ENCODE data around the gene YPEL2. TPM values are rescaled to one million over a fixed set of nuclear protein-coding genes. Genes with fewer than 3 reads are reported as not detected.

Gene YPEL2
- total and polyA plus RNA-seq, 2 experiments from 2014 or later: 20.2 to 26.0 TPM

GRCh38 chr17:59417452-59417851, 86.0 kb downstream of the YPEL2 start:
- no peaks in the 10 kb centered on the region for H3K79me2 ChIP-seq
- no peak overlapping the region for H3K27ac ChIP-seq
- no peak overlapping the region for H3K4me2 ChIP-seq
- WGBS (ENCODE audit: low lambda C conversion rate, missing lambda C conversion rate): 98% methylated on average over 12 of the region's 12 CpGs
- no peaks in the 10 kb centered on the region for H3K9me2 ChIP-seq (replicated peaks; ENCODE audit: insufficient read depth)
- H2AFZ ChIP-seq: no peak overlapping the region
- H3K9me3 ChIP-seq (ENCODE audit: low read depth): no peaks in the 10 kb centered on the region
- H3K27me3 ChIP-seq: no peaks in the 10 kb centered on the region
- TF ChIP-seq, protein P1, sequence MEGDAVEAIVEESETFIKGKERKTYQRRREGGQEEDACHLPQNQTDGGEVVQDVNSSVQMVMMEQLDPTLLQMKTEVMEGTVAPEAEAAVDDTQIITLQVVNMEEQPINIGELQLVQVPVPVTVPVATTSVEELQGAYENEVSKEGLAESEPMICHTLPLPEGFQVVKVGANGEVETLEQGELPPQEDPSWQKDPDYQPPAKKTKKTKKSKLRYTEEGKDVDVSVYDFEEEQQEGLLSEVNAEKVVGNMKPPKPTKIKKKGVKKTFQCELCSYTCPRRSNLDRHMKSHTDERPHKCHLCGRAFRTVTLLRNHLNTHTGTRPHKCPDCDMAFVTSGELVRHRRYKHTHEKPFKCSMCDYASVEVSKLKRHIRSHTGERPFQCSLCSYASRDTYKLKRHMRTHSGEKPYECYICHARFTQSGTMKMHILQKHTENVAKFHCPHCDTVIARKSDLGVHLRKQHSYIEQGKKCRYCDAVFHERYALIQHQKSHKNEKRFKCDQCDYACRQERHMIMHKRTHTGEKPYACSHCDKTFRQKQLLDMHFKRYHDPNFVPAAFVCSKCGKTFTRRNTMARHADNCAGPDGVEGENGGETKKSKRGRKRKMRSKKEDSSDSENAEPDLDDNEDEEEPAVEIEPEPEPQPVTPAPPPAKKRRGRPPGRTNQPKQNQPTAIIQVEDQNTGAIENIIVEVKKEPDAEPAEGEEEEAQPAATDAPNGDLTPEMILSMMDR (IDR thresholded peaks at IDR 0.05; ENCODE audit: poor library complexity): no peak
- TF ChIP-seq EZH2 (IDR thresholded peaks at IDR 0.05; ENCODE audit: borderline replicate concordance): no peak
- TF ChIP-seq EZH2phosphoT487 (IDR thresholded peaks at IDR 0.05; ENCODE audit: low read depth, severe bottlenecking, unreplicated experiment): no peak
- DNase-seq (ENCODE audit: low spot score): no peak
- no peak overlapping the region for H3K4me3 ChIP-seq
- no peaks in the 10 kb centered on the region for H4K20me1 ChIP-seq (ENCODE audit: insufficient read depth, poor library complexity, severe bottlenecking)
- H3K4me1 ChIP-seq (ENCODE audit: insufficient read depth): peaks cover 5% of the 10 kb centered on the region
- H3K36me3 ChIP-seq (replicated peaks; ENCODE audit: insufficient read depth, low read depth): no peaks in the 10 kb centered on the region

GRCh38 chr17:59418732-59419166, 87.3 kb downstream of the YPEL2 start:
- TF ChIP-seq, protein P1 (IDR thresholded peaks at IDR 0.05; ENCODE audit: poor library complexity): no peak
- TF ChIP-seq EZH2phosphoT487 (IDR thresholded peaks at IDR 0.05; ENCODE audit: low read depth, severe bottlenecking, unreplicated experiment): no peak
- TF ChIP-seq EZH2 (IDR thresholded peaks at IDR 0.05; ENCODE audit: borderline replicate concordance): no peak
- Histone ChIP-seq H3K27ac (no peak overlapping the region), H3K36me3 (replicated peaks; ENCODE audit: insufficient read depth, low read depth) (no peaks in the 10 kb centered on the region), H3K9me3 (ENCODE audit: low read depth) (no peaks in the 10 kb centered on the region), H4K20me1 (ENCODE audit: insufficient read depth, poor library complexity, severe bottlenecking) (no peaks in the 10 kb centered on the region), H3K4me1 (ENCODE audit: insufficient read depth) (peaks cover 9% of the 10 kb centered on the region), H3K4me2 (no peak overlapping the region), H2AFZ (no peak overlapping the region), H3K79me2 (no peaks in the 10 kb centered on the region), H3K27me3 (no peaks in the 10 kb centered on the region), H3K4me3 (no peak overlapping the region), H3K9me2 (replicated peaks; ENCODE audit: insufficient read depth) (no peaks in the 10 kb centered on the region)
- DNase-seq (ENCODE audit: low spot score): no peak
- WGBS (ENCODE audit: low lambda C conversion rate, missing lambda C conversion rate): 18% methylated on average over 4 of the region's 4 CpGs

GRCh38 chr17:59420901-59421300, 89.4 kb downstream of the YPEL2 start:
- H3K4me2 ChIP-seq: no peak overlapping the region
- no peaks in the 10 kb centered on the region for H3K79me2 ChIP-seq
- H3K27me3 ChIP-seq: no peaks in the 10 kb centered on the region
- H3K4me1 ChIP-seq (ENCODE audit: insufficient read depth): peaks cover 20% of the 10 kb centered on the region
- no peak overlapping the region for H3K4me3 ChIP-seq
- DNase-seq (ENCODE audit: low spot score): no peak
- WGBS (ENCODE audit: low lambda C conversion rate, missing lambda C conversion rate): 68% methylated on average over 2 of the region's 3 CpGs
- no peaks in the 10 kb centered on the region for H4K20me1 ChIP-seq (ENCODE audit: insufficient read depth, poor library complexity, severe bottlenecking)
- TF ChIP-seq, protein P1 (IDR thresholded peaks at IDR 0.05; ENCODE audit: poor library complexity): no peak
- TF ChIP-seq EZH2 (IDR thresholded peaks at IDR 0.05; ENCODE audit: borderline replicate concordance): no peak
- TF ChIP-seq EZH2phosphoT487 (IDR thresholded peaks at IDR 0.05; ENCODE audit: low read depth, severe bottlenecking, unreplicated experiment): no peak
- no peaks in the 10 kb centered on the region for H3K9me2 ChIP-seq (replicated peaks; ENCODE audit: insufficient read depth)
- no peak overlapping the region for H3K27ac ChIP-seq
- H3K36me3 ChIP-seq (replicated peaks; ENCODE audit: insufficient read depth, low read depth): no peaks in the 10 kb centered on the region
- no peaks in the 10 kb centered on the region for H3K9me3 ChIP-seq (ENCODE audit: low read depth)
- H2AFZ ChIP-seq: no peak overlapping the region

- no peaks in the 10 kb centered on the region for H3K9me3 ChIP-seq (ENCODE audit: low read depth)
- no peaks in the 10 kb centered on the region for H3K9me2 ChIP-seq (replicated peaks; ENCODE audit: insufficient read depth)
- H3K4me1 ChIP-seq (ENCODE audit: insufficient read depth): peaks cover 23% of the 10 kb centered on the region
- no peaks in the 10 kb centered on the region for H4K20me1 ChIP-seq (ENCODE audit: insufficient read depth, poor library complexity, severe bottlenecking)
- no peak overlapping the region for H3K4me3 ChIP-seq
- H2AFZ ChIP-seq: no peak overlapping the region
- no peak overlapping the region for H3K27ac ChIP-seq
- no peaks in the 10 kb centered on the region for H3K36me3 ChIP-seq (replicated peaks; ENCODE audit: insufficient read depth, low read depth)
- TF ChIP-seq, protein P1 (IDR thresholded peaks at IDR 0.05; ENCODE audit: poor library complexity): no peak
- TF ChIP-seq EZH2phosphoT487 (IDR thresholded peaks at IDR 0.05; ENCODE audit: low read depth, severe bottlenecking, unreplicated experiment) (no peak), EZH2 (IDR thresholded peaks at IDR 0.05; ENCODE audit: borderline replicate concordance) (no peak)
- DNase-seq (ENCODE audit: low spot score): no peak
- no peaks in the 10 kb centered on the region for H3K79me2 ChIP-seq
- no peak overlapping the region for H3K4me2 ChIP-seq
- no peaks in the 10 kb centered on the region for H3K27me3 ChIP-seq
- WGBS (ENCODE audit: low lambda C conversion rate, missing lambda C conversion rate): 85% methylated on average over 6 of the region's 6 CpGs
Measured at GRCh38 chr17:59421722-59422121, 90.3 kb downstream of the YPEL2 start.

Data from hepatocyte (in vitro differentiated cells).